A204.1 (cell line): Measurements from ENCODE around the gene GASK1A.
"Not testable (repeated sequence)": the region's sequence is repeated elsewhere in the genome, so short reads cannot be mapped to it uniquely, and the experiment has no call there.

Experiments
- FAIRE-seq: peaks from 2 replicates; lab custom pipeline; 2012; peaks lifted over from hg19 to GRCh38; lab: Jason Lieb, UNC

Gene GASK1A

DNA sequence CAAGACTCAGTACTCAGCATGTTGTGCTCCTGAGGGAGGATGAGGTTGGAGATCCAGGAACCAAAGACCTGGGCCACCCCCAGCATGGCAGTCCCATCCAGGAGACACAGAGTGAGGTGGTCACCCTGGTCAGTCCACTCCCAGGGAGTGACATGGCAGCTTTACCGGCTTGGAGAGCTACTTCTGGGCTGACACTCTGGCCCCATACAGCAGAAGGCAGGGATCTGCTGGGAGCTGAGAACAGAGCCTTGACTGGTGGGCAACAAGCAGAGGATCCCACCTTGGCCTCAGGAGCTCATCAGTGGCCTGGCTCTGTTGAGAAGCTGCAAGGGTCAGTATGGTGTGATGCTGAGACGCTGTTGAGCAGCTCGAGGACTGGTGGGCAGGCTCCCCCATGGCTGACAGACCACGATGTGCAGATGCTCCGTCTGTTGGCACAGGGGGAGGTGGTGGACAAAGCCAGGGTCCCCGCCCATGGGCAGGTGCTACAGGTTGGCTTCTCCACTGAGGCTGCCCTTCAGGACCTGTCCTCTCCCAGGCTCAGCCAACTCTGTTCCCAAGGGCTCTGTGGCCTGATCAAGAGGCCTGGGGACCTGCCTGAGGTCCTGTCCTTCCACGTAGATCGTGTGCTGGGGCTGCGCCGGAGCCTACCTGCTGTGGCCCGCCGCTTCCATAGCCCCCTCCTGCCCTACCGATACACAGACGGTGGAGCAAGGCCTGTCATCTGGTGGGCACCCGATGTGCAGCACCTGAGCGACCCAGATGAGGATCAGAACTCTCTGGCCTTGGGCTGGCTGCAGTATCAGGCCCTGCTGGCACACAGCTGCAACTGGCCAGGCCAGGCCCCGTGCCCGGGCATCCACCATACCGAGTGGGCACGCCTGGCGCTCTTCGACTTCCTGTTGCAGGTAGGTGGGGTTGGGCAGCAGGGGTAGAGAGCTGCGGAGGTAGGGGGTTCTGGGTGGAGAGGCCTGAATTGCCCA is 53.8 kb downstream of the GASK1A start:
- FAIRE-seq: no peak

DNA sequence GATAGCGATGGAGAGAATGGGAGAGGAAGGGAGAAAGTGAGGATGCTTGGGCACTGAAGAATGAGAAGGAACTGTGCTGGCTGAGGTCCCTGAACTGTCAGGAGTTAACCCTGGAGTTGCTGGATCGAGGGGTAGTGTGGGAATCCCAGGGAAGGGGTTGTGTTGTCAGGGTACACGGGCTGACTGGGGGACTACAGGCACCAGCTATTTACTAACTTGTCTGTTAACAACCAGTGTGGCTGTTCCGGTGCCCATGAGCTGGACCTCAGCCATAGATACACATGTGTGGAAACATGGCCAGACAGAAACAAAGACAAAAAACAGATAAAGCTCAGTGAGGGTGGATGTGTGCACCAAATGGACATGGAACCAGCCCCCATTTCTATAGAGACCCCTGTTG is 55.1 kb downstream of the GASK1A start:
- FAIRE-seq: no peak

DNA sequence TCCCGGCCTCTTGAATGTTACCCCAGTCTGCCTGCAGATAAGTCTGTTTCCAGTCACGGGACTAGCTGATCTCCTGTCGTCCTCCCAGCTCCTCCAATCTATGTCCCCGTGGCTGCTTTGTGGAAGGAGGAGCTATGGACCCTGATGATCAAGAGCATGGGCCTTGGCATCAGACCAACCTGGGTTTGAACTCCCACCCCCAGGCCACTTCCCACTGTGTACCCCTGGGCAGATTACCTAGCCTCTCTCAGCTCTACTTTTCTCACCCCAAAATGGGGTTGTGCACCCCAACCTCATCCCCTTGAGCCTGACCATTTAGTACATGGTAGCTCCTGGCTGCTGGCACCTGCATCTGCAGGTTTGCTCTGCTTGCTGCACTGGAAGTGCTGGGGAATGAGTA is 55.8 kb downstream of the GASK1A start:
- FAIRE-seq: no peak

DNA sequence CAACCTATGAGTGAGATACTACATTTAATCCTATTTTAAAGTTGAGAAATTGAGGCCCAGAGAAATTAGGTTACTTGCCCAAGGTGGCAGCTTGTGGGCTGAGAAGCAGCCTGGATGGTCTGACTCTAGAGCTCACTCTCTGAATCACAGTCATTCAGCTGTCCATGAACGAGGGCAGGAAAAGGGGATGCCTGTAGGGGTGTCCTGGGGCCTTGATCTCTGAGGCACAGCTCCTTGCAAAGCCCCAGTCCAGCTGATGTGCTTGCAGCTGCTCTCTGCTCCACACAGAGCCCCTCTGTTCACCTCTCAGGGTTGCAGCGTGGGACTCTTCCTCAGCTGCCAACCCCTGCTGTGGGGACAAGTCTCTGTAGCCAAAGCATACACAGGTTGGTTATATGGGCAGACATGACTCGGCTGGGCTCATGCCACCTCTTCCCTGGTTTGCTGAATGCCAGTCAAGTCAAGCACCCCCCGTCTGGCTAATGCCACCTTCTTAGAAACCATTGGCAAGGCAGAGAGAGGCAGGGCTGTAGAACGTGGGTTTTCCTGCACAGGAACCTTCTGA is 56.8 kb downstream of the GASK1A start:
- FAIRE-seq: no peak

DNA sequence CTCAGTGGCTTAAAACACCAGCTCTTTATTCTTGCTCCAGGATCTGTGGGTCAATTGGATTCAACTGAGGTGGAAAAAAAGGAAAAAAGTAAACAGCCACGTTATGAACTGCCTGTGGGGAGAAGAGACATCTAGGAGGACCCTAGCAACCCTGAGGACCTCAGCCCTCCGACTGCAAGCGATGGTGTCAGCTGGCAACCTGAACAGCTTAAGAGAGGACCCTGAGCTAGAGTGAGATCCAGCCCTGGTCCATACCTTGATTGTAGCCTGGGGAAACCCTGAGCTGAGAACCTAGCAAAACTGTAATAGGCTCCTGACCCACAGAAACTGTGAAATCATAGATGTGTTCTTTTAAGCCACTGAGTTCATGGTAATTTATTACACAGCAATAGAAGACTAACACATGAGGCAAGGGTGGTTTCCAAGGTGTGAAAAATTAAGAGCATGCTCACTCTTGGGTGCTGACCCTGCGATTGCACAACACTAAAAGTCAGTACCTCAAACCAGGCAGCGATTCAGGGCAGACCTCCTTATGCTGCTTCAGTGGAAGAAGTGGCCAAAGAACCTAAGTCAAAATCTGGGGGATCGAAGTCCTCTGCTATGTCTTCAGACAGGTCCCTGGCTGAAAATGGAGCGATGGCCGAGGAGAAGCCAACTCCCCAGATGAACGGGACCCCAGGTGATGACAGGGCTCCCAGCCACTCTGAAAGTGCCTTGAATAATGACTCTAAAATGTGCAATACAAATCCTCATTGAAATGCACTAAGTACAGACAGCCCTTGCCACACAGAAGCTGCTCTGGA is 57.7 kb downstream of the GASK1A start:
- no peak for FAIRE-seq

DNA sequence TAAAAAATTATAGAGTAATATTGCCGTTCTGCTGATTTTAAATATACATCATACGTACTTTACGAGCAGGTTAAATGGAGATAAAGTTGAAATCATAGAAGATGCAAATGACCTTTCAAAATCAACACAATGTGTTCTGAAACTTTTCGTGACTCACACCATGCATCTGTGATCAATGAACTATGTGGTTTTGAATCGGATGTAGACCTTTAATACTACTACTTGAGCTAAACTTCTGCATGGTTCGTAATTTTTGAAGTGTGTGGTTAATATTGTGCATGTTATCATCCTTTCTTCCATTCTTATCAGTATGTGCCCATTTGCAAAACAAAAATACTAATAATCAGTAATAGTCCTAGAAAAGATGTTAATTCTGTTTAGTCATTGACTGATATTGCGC is 58.9 kb downstream of the GASK1A start:
- FAIRE-seq: peak; percentile 76

DNA sequence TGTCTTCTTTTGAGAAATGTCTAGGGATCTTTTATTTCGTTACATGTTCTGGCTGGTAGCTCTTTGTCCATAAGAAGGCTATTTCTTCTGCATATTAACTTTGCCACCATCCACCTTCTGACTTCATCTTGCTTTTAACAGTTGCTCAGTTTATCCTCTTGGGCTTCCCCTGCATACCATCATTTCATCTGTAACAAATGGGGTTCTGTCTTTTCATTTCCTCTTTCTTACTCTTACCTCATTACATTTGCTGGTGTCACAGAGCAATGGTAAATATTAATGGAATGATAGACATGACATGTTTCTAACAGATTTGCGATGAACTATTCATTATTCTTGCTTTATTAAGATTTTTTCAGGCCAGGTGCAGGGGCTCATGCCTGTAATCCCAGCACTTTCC is 62.4 kb downstream of the GASK1A start:
- FAIRE-seq: no peak

DNA sequence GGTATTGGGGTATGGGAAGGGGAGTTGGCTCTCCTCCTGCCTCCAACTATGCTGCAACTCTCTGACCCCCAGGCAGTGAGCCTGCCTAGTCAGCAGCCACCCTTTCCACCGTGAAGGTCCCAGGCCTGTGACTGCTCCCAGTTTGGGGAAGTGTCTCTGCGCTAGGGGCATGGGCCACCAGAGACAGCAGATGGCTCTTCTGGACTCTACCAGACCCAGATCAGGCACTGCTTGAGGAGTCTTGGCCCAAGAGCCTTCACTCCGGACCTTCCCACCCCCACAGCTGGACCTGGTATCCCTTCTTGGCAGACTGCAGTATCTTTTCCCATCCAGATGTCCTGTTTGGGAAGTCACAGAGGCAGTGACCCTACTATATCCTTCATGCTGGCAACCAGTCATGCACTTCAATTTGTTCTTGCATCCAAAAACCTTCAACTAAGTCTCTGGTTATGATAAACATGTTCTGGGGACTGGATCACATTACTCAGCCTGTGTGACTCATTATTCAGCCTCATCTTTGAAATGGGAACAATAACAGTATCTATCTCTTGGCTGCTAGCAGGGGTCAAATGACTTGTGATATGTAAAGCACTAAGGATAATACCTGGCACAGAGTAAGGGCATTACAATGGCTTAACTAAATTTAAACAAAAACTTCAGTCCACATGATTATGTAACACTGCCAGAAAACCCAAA is 64.1 kb downstream of the GASK1A start:
- FAIRE-seq: no peak

DNA sequence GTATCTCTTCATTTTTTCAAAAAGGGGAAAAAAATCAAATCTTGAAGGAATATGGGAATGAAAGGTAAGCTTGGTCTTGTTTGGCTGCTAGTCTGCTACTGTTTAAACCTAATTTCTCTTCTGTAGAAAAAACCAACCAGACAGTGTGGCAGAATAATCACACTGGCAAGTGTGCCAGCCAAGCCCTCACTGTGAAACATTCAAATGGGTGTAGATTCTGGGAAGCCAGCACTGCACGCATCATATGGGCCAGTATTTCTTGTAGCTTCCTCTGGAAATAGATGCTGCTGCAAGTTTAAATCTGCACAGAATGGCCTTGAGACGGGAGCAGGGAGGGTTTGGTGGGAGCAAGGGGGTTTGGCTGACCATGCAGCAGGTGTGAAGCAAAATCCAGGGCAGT is 64.7 kb downstream of the GASK1A start:
- no peak for FAIRE-seq

DNA sequence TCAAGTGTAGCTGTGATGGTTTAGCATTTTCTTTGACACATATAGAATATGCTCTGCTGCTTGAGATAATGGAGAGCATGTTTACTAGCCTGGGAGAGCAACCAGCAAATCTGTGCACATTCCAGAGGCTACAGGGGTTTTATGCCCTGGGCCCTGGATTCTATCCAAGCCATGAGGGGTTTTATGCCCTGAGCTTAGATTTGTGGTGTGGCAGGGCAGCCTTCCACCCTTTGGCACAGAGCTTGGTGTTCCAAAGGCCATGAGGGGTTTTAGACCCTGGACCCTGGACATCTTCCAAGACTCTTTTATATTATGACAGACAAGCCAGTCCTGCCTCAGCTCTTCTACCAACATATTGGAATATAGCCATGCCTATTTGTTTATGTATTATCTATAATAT is 66.0 kb downstream of the GASK1A start:
- FAIRE-seq: not testable (repeated sequence)

DNA sequence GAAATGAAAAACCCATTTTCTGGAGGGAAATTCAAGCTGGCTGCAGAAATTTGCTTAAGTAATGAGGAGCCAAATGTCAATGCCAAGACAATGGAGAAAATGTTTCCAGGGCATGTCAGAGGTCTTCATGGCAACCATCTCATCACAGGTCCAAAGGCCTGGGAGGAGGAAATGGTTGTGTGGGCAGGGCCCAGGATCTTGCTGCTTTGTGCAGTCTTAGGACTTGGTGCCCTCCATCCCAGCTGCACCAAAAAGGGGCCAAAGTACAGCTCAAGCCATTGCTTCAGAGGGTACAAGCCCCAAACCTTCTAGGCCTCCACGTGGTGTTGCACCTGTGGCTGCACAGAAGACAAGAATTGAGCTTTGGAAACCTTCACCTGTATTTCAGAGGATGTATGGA is 67.5 kb downstream of the GASK1A start:
- no peak for FAIRE-seq

DNA sequence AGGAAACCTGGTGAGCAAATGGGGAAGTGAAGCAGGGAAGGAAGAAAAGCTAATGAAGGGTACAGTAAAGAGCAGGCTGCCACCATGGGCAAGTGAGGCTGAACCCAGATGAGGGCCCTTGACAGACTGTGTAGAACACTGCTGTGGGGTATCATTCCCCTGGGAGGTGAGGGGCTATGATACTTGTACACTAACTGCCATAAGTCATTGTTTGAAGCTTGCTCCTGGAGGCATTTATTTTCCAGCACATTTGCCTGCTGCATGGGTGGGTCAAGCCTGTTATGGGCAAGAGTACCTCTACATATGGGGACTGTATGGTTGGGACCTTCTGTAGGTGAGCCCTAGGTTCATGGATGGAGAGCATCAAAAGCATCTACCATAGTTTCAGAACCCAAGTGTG is 69.4 kb downstream of the GASK1A start:
- no peak for FAIRE-seq

DNA sequence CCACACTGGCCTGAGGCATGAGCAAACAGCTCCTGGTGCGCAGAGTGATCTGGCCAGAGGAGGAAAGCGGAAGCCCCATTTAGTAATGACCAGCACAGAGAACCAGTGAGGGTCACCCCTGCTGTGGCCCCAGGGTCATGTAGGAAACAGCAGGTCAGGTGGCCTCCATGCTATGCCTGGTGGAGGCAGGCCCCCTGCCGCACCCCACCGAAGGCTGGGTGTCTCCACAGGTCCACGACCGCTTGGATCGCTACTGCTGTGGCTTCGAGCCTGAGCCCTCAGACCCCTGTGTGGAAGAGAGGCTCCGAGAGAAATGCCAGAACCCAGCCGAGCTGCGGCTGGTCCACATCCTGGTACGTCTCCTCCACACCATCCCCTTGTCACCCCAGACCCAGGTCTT is 74.2 kb downstream of the GASK1A start:
- FAIRE-seq: no peak

DNA sequence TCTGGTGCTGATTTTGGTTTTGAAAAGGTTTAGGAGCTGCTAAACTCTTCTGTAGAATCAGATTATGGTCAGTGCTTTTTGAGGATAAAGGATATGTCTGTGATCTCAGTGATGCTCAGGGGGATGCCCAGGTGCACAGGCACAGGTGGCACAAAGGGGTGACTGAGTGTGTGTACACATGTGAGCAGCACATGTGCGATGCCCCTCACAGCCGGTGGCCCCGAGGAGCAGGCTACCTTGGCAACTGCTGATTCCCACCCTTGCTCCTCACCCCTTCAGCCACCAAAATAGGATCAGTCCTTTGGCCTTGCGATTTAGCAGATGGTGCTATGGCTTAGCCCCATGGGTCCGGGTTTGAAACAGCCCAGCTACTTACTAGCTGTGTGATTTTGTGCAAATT is 75.6 kb downstream of the GASK1A start:
- no peak for FAIRE-seq

DNA sequence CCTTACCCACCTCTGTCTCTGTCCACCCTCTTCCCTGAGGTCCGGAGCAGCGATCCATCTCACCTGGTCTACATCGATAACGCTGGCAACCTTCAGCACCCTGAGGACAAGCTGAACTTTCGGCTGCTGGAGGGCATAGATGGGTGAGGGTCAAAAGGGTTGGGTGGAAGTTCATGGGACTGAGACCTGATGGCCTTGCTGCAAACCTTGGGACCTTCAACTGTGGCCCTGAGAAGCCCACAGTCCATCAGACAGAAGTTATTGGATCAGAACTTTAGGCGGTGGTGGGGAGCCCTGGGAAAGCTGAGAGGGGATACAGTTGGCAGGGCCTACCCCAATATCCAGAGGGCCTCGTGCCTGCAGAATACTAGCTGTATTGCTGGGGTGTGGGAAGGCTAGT is 76.3 kb downstream of the GASK1A start:
- no peak for FAIRE-seq

DNA sequence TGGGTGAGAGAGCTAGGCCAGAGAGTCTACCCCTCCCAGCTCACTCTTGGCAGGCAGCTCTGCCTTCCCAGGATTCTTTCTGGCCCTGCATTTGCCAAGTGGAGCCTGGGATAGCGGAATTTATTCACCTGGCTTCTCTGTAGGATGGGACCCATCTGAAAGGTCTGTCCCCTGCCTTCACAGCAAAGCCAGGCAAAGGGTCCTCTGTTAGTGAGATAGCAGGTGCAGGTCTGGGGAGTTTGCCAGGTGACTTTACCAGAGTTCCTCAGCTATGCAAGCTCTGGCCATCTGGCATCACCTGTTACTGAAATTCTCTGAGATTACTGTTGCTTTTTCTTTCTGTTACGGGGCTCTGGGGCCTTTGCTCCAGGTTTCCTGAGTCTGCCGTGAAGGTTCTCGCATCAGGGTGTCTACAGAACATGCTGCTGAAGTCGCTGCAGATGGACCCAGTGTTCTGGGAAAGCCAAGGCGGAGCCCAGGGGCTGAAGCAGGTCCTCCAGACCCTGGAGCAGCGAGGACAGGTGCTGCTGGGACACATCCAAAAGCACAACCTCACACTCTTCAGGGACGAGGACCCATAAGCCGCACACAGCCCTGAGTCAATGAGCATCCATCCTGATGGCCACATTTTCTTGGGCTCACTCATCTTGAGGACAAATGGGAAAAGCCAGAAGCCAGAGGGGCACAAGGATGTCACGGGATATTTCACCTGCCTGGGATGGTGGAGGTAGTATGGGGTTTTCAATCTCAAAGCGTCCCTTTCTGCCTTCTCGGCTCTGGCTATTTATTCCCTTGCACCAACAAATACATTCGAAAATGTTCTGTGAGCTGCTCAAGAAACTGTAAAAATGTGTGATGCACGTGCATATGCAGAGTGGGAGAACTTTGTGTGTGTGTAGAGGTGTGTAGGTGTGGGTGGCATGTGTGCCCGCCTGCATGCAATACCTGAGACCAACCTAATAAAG is 77.0 kb downstream of the GASK1A start:
- no peak for FAIRE-seq

DNA sequence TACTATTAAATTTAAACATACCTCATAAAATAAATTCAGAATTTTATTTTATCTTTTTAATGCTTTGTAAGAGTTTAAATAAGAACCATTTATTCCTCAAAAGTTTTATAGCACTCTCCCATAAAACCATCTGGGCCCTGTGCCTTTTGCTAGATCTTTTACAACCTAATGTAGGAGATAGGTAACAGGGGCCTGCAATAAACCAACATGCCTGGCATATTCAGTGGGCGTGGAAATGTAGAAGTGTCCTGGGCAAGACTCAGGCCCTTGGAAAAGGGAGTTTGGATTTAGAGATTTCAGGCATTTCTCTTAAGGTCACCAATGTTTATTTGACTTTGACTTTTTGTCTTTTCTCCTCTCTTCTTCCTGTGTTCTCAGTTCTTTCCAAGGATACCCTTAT is 80.3 kb downstream of the GASK1A start:
- FAIRE-seq: no peak

DNA sequence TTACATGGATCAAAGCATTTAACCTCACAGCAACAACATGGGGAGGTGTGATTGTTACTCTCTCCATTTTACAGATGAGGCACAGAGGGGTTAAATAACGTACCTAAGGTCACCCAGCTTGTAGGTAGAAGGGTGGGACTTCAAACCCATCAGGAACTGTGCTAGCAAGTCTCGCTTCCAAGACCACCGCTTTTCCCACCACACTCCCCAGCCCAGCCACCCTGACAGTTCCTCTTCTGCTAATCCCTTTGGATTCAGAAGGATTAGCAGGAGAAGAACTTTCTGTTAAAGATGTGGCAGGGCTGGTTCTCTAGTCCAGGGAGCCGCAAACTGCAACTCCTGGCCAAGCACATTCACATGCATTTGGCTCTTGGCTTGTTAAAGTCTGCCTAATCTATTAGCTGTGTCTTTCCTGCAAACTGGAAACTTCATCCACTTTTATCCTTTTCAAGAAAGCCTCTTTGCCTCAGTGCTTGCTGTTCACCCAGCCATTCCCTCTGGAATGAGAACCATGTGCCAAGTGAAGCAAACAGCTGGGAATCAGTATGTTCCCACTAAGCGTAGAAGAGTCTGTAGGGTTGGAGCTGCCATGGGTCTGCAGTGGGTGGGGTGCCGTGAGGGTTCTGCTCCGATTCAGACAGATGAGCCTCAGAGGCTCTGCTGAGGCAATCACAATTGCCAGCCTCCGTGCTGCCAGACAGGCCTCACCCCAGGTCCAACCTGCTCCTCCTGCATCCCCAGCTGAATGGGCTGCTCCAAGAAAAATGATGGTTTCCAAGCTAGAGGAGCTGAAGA is 82.2 kb downstream of the GASK1A start:
- no peak for FAIRE-seq

DNA sequence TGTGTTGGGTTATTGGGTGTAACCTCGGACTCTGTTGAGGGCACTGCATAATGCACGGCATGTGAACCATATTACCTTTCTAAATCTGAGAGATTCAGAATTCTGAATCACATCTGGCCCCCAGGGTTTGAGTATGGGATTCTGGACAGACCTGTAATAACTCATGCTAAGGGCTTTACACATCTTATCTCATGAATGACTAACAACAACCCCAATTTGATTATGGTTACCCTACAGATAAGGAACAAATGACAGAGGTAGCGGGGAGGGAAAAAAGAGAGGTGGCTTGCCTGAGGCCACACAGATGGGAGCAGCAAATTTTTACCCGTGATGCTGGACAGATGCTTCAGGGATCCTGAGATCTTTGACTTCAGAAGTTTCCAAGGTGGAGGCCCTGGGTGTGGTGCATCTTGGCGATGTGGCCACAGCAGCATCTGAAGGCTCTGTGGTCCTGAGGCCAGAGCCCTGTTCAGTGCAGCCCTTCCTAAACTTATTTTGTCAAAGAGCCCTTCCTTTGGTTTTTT is 83.0 kb downstream of the GASK1A start:
- FAIRE-seq: no peak

DNA sequence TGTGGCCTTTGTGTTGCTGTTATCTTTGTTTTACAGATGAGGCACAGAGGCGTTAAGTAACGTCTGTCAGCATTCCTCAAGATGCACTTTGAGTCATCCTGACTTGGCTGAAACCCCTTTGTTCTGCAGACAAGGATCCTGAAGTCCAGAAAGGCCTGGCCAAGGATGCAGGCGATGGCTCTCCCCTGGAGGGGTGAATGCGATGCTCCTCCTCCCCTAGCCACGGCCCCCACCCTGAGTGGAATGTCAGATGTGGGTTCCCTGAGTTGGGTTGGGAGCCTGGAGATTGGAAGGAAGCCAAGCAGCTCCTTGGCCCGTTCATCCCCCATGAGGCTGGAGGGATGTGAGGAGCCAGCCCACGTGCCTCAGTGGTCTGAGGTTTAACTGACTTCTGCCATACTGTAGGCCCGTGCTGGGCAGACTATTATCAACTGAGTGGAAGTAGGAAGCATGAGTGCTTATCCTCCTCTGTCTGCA is 83.5 kb downstream of the GASK1A start:
- no peak for FAIRE-seq
